ENCODE data around the gene TADA2A.

Gene TADA2A

GRCh38 chr17:37422971-37423625 is 16.4 kb downstream of the TADA2A start:
- no peak overlapping the region for H3K4ac ChIP-seq (ENCODE audit: low read depth in 1 of 2, low read length in 2 of 2)
- H4K8ac ChIP-seq (ENCODE audit: low read length) = no peak overlapping the region
- H2AK5ac ChIP-seq (ENCODE audit: low read length, severe bottlenecking) = no peak overlapping the region
- H3K79me1 ChIP-seq (replicated peaks; ENCODE audit: low read length, poor library complexity, severe bottlenecking) = peaks cover 35% of the 10 kb centered on the region
- H3K4me2 ChIP-seq (ENCODE audit: low read length, poor library complexity, severe bottlenecking) = no peak overlapping the region
- H3K9me3 ChIP-seq (ENCODE audit: control insufficient read depth, low read length) = no peaks in the 10 kb centered on the region
- no peak overlapping the region for H3K4me3 ChIP-seq (ENCODE audit: insufficient read depth in 1 of 2, low read depth in 1 of 2, low read length in 2 of 2)
- no peak overlapping the region for H4K91ac ChIP-seq (ENCODE audit: low read length)
- no peak overlapping the region for H3K14ac ChIP-seq (ENCODE audit: low read length in 2 of 2)
- WGBS = 63% methylated on average over 4 of the region's 4 CpGs
- peaks cover 32 to 69% of the 10 kb centered on the region in 2 experiments for H3K36me3 ChIP-seq (ENCODE audit: control insufficient read depth in 1 of 2, insufficient read depth in 2 of 2, low read depth in 1 of 2, low read length in 2 of 2)
- no peak overlapping the region for H3K23ac ChIP-seq (ENCODE audit: low read length in 2 of 2)
- H2BK5ac ChIP-seq (ENCODE audit: low read depth, low read length, poor library complexity, severe bottlenecking) = no peak overlapping the region
- no peak overlapping the region for H2AFZ ChIP-seq (ENCODE audit: low read depth, low read length)
- no peaks in the 10 kb centered on the region for H3K27me3 ChIP-seq (ENCODE audit: control insufficient read depth in 1 of 2, insufficient read depth in 1 of 2, low read length in 2 of 2)
- no peak overlapping the region for H3K9ac ChIP-seq (ENCODE audit: low read length)
- H2BK120ac ChIP-seq (ENCODE audit: low read depth, low read length) = no peak overlapping the region
- H2BK12ac ChIP-seq (ENCODE audit: low read length in 2 of 2) = no peak overlapping the region
- peak overlapping the region; percentile 12 for H2BK15ac ChIP-seq (ENCODE audit: low read depth, poor library complexity, severe bottlenecking)
- H3K27ac ChIP-seq (ENCODE audit: low read length, poor library complexity, severe bottlenecking) = no peak overlapping the region
- H3K4me1 ChIP-seq (ENCODE audit: control insufficient read depth, insufficient read depth, low read depth, low read length) = no peaks in the 10 kb centered on the region
- DNase-seq = no peak
- no peak overlapping the region for H3K18ac ChIP-seq (ENCODE audit: low read depth in 1 of 2, low read length in 2 of 2)

- Histone ChIP-seq H3K9ac (ENCODE audit: low read length) (no peak overlapping the region), H3K23ac (ENCODE audit: low read length in 2 of 2) (no peak overlapping the region), H2BK120ac (ENCODE audit: low read depth, low read length) (no peak overlapping the region), H4K8ac (ENCODE audit: low read length) (no peak overlapping the region), H3K14ac (ENCODE audit: low read length in 2 of 2) (no peak overlapping the region), H3K9me3 (ENCODE audit: control insufficient read depth, low read length) (no peaks in the 10 kb centered on the region), H3K4me2 (ENCODE audit: low read length, poor library complexity, severe bottlenecking) (no peak overlapping the region), H3K79me1 (replicated peaks; ENCODE audit: low read length, poor library complexity, severe bottlenecking) (peaks cover 26% of the 10 kb centered on the region), H2BK12ac (ENCODE audit: low read length in 2 of 2) (no peak overlapping the region), H3K27ac (ENCODE audit: low read length, poor library complexity, severe bottlenecking) (no peak overlapping the region), H2BK5ac (ENCODE audit: low read depth, low read length, poor library complexity, severe bottlenecking) (no peak overlapping the region), H3K27me3 (ENCODE audit: control insufficient read depth in 1 of 2, insufficient read depth in 1 of 2, low read length in 2 of 2) (no peaks in the 10 kb centered on the region), H2AFZ (ENCODE audit: low read depth, low read length) (no peak overlapping the region), H2AK5ac (ENCODE audit: low read length, severe bottlenecking) (no peak overlapping the region), H2BK15ac (ENCODE audit: low read depth, poor library complexity, severe bottlenecking) (no peak overlapping the region), H3K4ac (ENCODE audit: low read depth in 1 of 2, low read length in 2 of 2) (no peak overlapping the region), H4K91ac (ENCODE audit: low read length) (no peak overlapping the region), H3K4me1 (ENCODE audit: control insufficient read depth, insufficient read depth, low read depth, low read length) (no peaks in the 10 kb centered on the region), H3K18ac (ENCODE audit: low read depth in 1 of 2, low read length in 2 of 2) (no peak overlapping the region), H3K36me3 (ENCODE audit: control insufficient read depth in 1 of 2, insufficient read depth in 2 of 2, low read depth in 1 of 2, low read length in 2 of 2) (peaks cover 24 to 62% of the 10 kb centered on the region in 2 experiments), H3K4me3 (ENCODE audit: insufficient read depth in 1 of 2, low read depth in 1 of 2, low read length in 2 of 2) (no peak overlapping the region)
- no peak for DNase-seq
- 100% methylated on average over 1 of the region's 1 CpG for WGBS
Observed at GRCh38 chr17:37425268-37425667, 18.6 kb downstream of the TADA2A start.

DNA sequence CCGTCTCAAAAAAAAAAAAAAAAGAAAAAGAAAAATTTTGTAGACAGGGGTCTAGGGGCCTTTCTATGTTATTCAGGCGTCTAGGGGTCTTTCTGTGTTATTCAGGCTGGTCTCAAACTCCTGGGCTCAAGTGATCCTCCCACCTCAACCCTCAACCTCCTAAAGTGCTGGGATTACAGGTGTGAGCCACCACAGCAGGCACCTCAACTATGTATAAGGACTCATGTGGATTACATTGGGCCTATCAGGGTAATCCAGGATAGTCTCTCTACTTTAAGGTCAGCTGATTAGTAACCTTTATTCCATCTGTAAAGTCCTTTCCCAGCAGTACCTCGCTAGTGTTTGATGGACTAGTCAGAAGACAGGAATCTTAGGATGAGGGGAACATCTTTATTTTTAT is 22.4 kb downstream of the TADA2A start:
- Histone ChIP-seq H3K9me3 (ENCODE audit: control insufficient read depth, low read length) (no peaks in the 10 kb centered on the region), H3K27ac (ENCODE audit: low read length, poor library complexity, severe bottlenecking) (no peak overlapping the region), H3K14ac (ENCODE audit: low read length in 2 of 2) (no peak overlapping the region), H2AK5ac (ENCODE audit: low read length, severe bottlenecking) (no peak overlapping the region), H3K36me3 (ENCODE audit: control insufficient read depth in 1 of 2, insufficient read depth in 2 of 2, low read depth in 1 of 2, low read length in 2 of 2) (peaks cover 26 to 57% of the 10 kb centered on the region in 2 experiments), H3K18ac (ENCODE audit: low read depth in 1 of 2, low read length in 2 of 2) (no peak overlapping the region), H3K23ac (ENCODE audit: low read length in 2 of 2) (no peak overlapping the region), H2BK12ac (ENCODE audit: low read length in 2 of 2) (no peak overlapping the region), H2BK120ac (ENCODE audit: low read depth, low read length) (no peak overlapping the region), H2AFZ (ENCODE audit: low read depth, low read length) (no peak overlapping the region), H2BK5ac (ENCODE audit: low read depth, low read length, poor library complexity, severe bottlenecking) (no peak overlapping the region), H4K91ac (ENCODE audit: low read length) (no peak overlapping the region), H2BK15ac (ENCODE audit: low read depth, poor library complexity, severe bottlenecking) (no peak overlapping the region), H3K9ac (ENCODE audit: low read length) (peak overlapping the region; percentile 92), H3K4me2 (ENCODE audit: low read length, poor library complexity, severe bottlenecking) (no peak overlapping the region), H3K4me3 (ENCODE audit: insufficient read depth in 1 of 2, low read depth in 1 of 2, low read length in 2 of 2) (no peak overlapping the region), H3K4ac (ENCODE audit: low read depth in 1 of 2, low read length in 2 of 2) (no peak overlapping the region), H3K4me1 (ENCODE audit: control insufficient read depth, insufficient read depth, low read depth, low read length) (no peaks in the 10 kb centered on the region), H4K8ac (ENCODE audit: low read length) (no peak overlapping the region), H3K27me3 (ENCODE audit: control insufficient read depth in 1 of 2, insufficient read depth in 1 of 2, low read length in 2 of 2) (no peaks in the 10 kb centered on the region), H3K79me1 (replicated peaks; ENCODE audit: low read length, poor library complexity, severe bottlenecking) (peaks cover 21% of the 10 kb centered on the region)
- no peak for DNase-seq
- 100% methylated on average over 2 of the region's 3 CpGs for whole genome bisulfite sequencing

DNA sequence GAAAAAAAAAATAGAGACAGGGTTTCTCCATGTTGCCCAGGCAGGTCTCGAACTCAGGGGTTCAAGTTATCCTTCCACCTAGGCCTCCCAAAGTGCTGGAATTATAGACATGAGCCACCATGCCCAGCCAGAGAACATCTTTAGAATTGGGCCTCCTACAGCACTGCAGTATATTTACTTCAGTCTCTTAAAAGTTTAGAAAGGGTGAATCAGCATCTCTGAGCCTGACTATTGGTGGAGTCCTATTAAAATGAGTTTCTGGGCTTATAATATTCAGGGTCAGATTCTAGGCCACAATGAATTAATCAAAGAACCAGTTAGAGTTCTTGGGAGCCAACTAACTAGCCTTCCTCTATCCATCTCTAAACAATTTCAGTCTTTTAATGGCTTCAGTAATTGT is 22.8 kb downstream of the TADA2A start:
- Histone ChIP-seq H2AFZ (ENCODE audit: low read depth, low read length) (no peak overlapping the region), H3K23ac (ENCODE audit: low read length in 2 of 2) (no peak overlapping the region), H4K8ac (ENCODE audit: low read length) (no peak overlapping the region), H4K91ac (ENCODE audit: low read length) (no peak overlapping the region), H3K4me2 (ENCODE audit: low read length, poor library complexity, severe bottlenecking) (no peak overlapping the region), H2BK5ac (ENCODE audit: low read depth, low read length, poor library complexity, severe bottlenecking) (no peak overlapping the region), H3K4me3 (ENCODE audit: insufficient read depth in 1 of 2, low read depth in 1 of 2, low read length in 2 of 2) (no peak overlapping the region), H3K4me1 (ENCODE audit: control insufficient read depth, insufficient read depth, low read depth, low read length) (no peaks in the 10 kb centered on the region), H3K27me3 (ENCODE audit: control insufficient read depth in 1 of 2, insufficient read depth in 1 of 2, low read length in 2 of 2) (no peaks in the 10 kb centered on the region), H3K14ac (ENCODE audit: low read length in 2 of 2) (no peak overlapping the region), H2BK15ac (ENCODE audit: low read depth, poor library complexity, severe bottlenecking) (no peak overlapping the region), H2AK5ac (ENCODE audit: low read length, severe bottlenecking) (no peak overlapping the region), H3K9ac (ENCODE audit: low read length) (peak overlapping the region; percentile 92), H3K18ac (ENCODE audit: low read depth in 1 of 2, low read length in 2 of 2) (no peak overlapping the region), H2BK120ac (ENCODE audit: low read depth, low read length) (no peak overlapping the region), H3K36me3 (ENCODE audit: control insufficient read depth in 1 of 2, insufficient read depth in 2 of 2, low read depth in 1 of 2, low read length in 2 of 2) (peaks cover 24 to 58% of the 10 kb centered on the region in 2 experiments), H2BK12ac (ENCODE audit: low read length in 2 of 2) (no peak overlapping the region), H3K79me1 (replicated peaks; ENCODE audit: low read length, poor library complexity, severe bottlenecking) (peaks cover 22% of the 10 kb centered on the region), H3K9me3 (ENCODE audit: control insufficient read depth, low read length) (no peaks in the 10 kb centered on the region), H3K27ac (ENCODE audit: low read length, poor library complexity, severe bottlenecking) (no peak overlapping the region), H3K4ac (ENCODE audit: low read depth in 1 of 2, low read length in 2 of 2) (no peak overlapping the region)
- WGBS = 83% methylated on average over 1 of the region's 1 CpG
- no peak for DNase-seq

Measured in mesenchymal stem cell (in vitro differentiated cells and primary cell).